ENCODE data around the gene IZUMO1. TPM values are rescaled to one million over a fixed set of nuclear protein-coding genes. Genes with fewer than 3 reads are reported as not detected.
"Not testable (repeated sequence)": the region's sequence is repeated elsewhere in the genome, so short reads cannot be mapped to it uniquely, and the experiment has no call there.

IZUMO1 gene
- polyA plus RNA-seq (2012; ENCODE audit: missing spikeins) = not detected

DNA sequence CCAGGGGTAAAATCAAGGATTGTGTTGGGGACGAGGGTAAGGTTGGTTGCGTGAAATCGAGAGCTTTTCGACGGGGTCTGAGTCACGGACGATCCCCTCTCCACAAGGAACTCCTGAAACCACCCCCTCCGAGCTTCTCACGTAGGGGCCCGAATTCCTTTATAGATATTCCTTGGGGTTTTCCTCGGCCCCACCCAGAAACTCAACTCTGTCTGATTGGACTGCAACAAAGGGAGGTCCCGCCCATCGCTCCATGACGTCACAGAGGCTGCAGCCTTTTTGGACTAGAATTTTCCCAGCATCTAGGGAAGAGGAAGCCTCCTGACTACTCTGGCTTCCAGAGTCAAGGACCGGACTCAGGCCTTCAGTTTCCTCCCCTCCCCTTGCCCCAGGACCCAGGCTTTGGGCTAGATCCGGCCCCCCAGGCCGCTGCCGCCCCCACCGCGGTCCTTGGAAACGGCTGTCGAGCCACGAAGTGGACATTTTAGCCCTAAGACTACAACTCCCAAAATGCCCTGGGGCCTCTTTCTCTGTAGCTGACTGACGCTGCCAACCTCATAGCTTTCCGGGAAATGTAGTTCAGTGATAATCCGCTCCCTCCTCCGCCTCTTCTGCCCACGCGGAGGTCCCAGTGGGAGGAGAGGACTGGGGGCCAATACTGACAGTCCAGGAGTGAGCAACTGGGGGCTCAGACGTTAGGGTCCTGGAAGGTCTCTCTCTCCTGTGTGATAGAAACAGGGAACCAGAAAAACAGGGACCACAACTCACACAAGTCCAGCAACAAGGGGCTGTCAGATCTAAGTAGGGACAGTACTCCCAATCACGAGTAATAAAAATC, at the start of gene IZUMO1:
Gene IZUMO1, minus strand, starts transcription at position 172 of the 838 bp plus-strand sequence. CDS start 1,050 bp downstream, outside the sequence.
- TF ChIP-seq POLR2A (IDR thresholded peaks at IDR 0.05; ENCODE audit: low read depth, low read length) (no peak), TAF1 (IDR thresholded peaks at IDR 0.05; ENCODE audit: borderline replicate concordance, low read depth, low read length) (no peak), POLR2AphosphoS5 (IDR thresholded peaks at IDR 0.05; ENCODE audit: low read depth, low read length) (no peak)
- DNase-seq (ENCODE audit: insufficient read length) (peak; percentile 70), FAIRE-seq (no peak)

DNA sequence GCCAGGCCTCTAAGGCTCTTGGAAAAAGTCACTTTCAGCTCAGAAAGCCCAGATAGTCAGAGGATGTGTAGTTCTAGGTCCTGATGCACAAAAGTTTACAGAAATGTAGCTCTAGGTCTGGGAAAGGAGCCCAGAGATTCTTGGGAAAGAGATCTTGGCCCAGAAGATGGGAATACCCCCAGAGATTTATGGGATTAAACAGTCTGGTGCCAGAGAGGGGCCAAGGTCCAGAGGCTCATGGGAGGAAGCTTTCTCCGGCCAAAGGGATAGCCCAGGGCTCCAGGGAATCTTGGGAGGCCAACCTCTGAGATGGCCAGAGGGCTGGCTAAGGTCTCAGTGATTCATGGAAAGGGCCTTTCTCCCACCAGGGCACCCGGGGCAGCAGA, 49.0 kb upstream of the IZUMO1 start:
- FAIRE-seq (no peak), DNase-seq (ENCODE audit: insufficient read length) (no peak)
- TF ChIP-seq POLR2AphosphoS5 (IDR thresholded peaks at IDR 0.05; ENCODE audit: low read depth, low read length) (no peak), POLR2A (IDR thresholded peaks at IDR 0.05; ENCODE audit: low read depth, low read length) (no peak), TAF1 (IDR thresholded peaks at IDR 0.05; ENCODE audit: borderline replicate concordance, low read depth, low read length) (no peak)

DNA sequence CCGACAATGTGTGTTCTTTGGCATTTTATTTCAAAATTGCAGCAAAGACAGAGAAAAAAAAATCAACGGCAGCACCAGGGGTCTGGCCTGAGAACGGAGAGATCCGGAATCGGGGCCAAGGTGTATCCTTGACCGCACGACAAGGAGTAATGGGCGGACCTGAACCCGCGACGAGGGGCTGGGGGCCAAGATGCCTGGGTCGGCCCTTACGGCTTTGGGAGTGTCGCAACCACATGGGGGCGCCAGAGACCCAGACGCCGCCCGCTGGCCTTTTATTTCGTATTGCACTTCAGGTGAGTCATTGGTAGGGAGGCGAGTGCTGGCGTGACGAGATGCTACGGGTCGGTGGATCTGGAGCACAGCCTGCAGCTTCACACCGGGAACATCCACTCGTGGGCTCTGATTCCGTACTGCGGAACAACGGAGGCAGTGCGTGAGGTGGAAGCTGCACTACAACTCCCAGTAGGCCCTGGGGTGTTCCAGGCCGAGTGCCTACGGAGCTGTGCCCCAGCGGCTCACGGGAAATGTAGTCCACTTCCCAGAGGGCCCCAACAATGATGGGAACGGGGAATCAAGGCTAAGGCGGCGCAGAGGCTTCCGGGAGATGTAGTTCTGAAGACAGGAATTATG, 48.5 kb upstream of the IZUMO1 start:
- FAIRE-seq (peak; percentile 100), DNase-seq (ENCODE audit: insufficient read length) (peak; percentile 89)
- TF ChIP-seq TAF1 (IDR thresholded peaks at IDR 0.05; ENCODE audit: borderline replicate concordance, low read depth, low read length) (no peak), POLR2A (IDR thresholded peaks at IDR 0.05; ENCODE audit: low read depth, low read length) (peak; percentile 54; the same call in 1 of the 2 replicates), POLR2AphosphoS5 (IDR thresholded peaks at IDR 0.05; ENCODE audit: low read depth, low read length) (0 out of 2 replicates have a peak, but pooled peaks have one; percentile 43)

DNA sequence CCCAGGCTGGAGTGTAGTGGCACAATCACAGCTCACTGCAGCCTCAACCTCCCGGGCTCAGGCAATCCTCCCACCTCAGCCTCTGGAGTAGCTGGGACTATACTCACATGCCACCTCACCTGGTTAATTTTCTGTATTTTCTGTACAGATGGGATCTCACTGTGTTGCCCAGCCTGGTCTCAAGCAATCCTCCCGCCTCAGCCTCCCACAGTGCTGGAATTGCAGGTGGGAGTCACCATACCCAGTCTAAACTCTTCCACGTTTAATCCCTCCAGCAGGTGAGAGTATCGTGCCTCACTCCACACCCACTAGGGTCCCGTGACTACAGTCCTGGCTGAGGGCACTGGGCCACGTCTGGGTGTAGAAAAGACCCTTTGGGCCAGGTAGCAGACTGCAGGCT, 47.6 kb upstream of the IZUMO1 start:
- DNase-seq (ENCODE audit: insufficient read length) (no peak), FAIRE-seq (no peak)

DNA sequence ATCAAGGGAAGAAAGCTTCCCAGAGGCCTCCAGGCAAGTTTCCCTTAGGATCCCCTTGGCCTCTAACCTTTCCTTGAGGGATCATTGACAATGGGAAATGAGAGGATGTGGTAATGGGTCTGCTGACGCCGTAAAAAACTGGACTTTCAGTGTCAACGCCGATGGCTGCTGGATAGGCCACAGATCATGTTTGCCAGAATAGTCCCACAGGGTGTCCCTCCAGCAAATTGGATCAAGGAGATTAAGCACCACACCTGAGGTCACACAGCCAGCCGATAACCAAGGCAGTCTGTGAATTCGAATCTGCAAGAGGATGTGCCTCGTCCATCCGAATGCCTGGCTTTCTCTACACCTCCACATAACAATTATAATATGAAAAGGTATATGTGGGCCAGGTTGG, 46.6 kb upstream of the IZUMO1 start:
- TF ChIP-seq TAF1 (IDR thresholded peaks at IDR 0.05; ENCODE audit: borderline replicate concordance, low read depth, low read length) (no peak), POLR2A (IDR thresholded peaks at IDR 0.05; ENCODE audit: low read depth, low read length) (no peak), POLR2AphosphoS5 (IDR thresholded peaks at IDR 0.05; ENCODE audit: low read depth, low read length) (no peak)
- no peak for DNase-seq (ENCODE audit: insufficient read length)
- FAIRE-seq = no peak

More for the DNA sequence above, 47.6 kb upstream of the IZUMO1 start:
- TF ChIP-seq TAF1 (IDR thresholded peaks at IDR 0.05; ENCODE audit: borderline replicate concordance, low read depth, low read length) (no peak), POLR2A (IDR thresholded peaks at IDR 0.05; ENCODE audit: low read depth, low read length) (no peak), POLR2AphosphoS5 (IDR thresholded peaks at IDR 0.05; ENCODE audit: low read depth, low read length) (no peak)

DNA sequence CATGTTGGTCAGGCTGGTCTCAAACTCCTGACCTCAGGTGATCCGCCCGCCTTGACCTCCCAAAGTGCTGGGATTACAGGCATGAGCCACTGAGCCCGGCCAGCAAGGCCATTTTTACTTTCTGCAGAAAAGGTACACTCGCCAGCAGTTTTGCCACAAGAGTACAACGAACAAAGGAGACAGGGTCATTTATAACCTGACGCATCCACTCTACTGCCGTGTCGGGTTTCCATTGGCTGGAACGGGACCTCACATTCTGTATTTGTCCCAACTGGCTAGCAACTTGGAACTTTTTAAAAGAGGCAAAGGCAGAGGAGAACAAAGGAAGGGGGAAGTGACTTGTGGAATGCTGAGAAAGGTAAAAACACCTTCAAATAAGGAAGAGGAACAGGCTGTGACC, 40.6 kb upstream of the IZUMO1 start:
- FAIRE-seq; DNase-seq (ENCODE audit: insufficient read length): not testable (repeated sequence)

DNA sequence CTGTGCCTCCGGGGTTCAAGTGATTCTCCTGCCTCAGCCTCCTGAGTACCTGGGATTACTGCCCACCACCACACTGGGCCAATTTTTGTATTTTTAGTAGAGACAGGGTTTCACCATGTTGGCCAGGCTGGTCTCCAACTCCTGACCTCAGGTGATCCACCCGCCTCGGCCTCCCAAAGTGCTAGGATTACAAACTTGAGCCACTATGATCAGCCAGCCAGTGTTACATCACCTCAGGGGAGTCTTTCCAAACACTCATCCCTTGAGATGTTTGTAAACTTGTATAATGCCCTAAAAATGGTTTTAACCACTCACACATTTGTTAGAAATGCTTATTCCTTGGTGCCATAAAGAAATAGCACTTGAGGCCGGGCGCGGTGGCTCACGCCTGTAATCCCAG, 39.7 kb upstream of the IZUMO1 start:
- DNase-seq (ENCODE audit: insufficient read length); FAIRE-seq: not testable (repeated sequence)

DNA sequence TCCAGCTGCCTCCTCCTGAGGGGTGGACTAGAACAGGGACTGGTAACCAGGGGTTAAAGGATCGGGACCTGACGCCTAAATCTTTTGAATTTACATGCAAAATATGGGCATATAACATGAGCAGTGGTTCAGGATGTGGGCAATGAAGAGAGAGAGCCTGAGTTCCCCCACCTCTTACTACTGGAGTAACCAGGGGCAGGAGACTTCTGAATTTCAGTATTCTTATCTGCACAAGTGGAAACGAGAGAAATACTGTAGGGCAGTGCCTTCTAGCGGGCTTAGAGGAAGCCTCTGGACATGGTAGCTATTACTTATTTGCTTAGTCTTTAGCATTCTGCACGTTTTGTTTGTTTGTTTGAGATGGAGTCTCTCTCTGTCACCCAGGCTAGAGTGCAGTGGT, 37.8 kb upstream of the IZUMO1 start:
- FAIRE-seq (no peak), DNase-seq (ENCODE audit: insufficient read length) (no peak)
- TF ChIP-seq POLR2A (IDR thresholded peaks at IDR 0.05; ENCODE audit: low read depth, low read length) (no peak), TAF1 (IDR thresholded peaks at IDR 0.05; ENCODE audit: borderline replicate concordance, low read depth, low read length) (no peak), POLR2AphosphoS5 (IDR thresholded peaks at IDR 0.05; ENCODE audit: low read depth, low read length) (no peak)

DNA sequence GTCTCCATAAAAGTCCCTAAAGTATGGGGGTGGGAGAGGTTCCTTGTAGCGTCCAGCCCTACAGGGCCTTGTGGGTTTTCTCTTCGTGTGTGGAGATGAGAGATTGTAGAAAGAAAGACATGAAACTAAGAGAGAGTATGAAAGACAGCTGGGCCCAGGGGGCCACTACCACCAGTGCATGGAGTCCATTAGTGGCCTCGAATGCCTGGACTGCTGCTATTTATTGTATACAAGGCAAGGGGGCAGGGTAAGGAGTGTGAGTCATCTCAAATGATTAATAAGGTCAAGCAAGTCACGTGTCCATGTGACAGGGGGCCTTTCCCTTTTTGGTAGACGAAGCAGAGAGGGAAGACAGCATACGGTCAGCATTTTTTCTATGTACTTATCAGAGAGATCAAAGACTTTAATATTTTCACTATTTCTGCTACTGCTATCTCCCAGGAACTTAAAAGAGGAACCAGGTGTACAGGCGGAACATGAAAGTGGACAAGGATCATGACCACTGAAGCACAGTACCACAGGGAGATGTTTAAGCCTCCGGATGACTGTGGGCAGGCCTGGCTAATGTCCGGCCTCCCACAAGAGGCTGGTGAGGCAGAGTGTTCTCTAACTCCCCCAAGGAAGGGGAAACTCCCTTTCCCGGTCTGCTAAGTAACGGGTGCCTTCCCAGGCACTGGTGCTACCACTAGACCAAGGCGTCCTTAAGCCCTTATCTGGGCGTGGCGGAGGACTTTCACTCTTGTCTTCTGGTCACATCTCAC, 34.1 kb upstream of the IZUMO1 start:
- TF ChIP-seq POLR2AphosphoS5 (IDR thresholded peaks at IDR 0.05; ENCODE audit: low read depth, low read length) = no peak
- TF ChIP-seq TAF1 (IDR thresholded peaks at IDR 0.05; ENCODE audit: borderline replicate concordance, low read depth, low read length) = no peak
- no peak for TF ChIP-seq POLR2A (IDR thresholded peaks at IDR 0.05; ENCODE audit: low read depth, low read length)
- FAIRE-seq = peak; percentile 21
- DNase-seq (ENCODE audit: insufficient read length) = no peak

DNA sequence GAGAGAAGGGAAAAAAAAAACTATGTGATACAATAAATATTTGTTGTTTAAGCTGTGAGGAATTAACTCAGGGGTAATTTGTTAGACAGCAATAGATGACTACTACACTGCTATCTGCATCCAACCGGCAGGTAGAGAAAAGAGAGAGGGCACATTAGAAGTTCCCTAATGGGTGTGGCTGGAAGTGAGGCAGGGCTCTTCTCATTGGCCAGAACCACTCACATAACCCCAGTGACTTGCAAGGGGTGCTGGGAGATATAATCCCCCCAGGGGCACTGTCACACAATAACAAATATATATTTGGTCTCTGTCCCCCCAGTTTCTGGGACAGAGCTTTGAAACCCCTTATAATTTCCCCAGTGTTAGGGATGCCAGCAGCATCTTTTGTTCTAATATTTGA, 32.9 kb upstream of the IZUMO1 start:
- DNase-seq (ENCODE audit: insufficient read length) = no peak
- TF ChIP-seq POLR2AphosphoS5 (IDR thresholded peaks at IDR 0.05; ENCODE audit: low read depth, low read length) = no peak
- no peak for TF ChIP-seq TAF1 (IDR thresholded peaks at IDR 0.05; ENCODE audit: borderline replicate concordance, low read depth, low read length)
- no peak for TF ChIP-seq POLR2A (IDR thresholded peaks at IDR 0.05; ENCODE audit: low read depth, low read length)
- no peak for FAIRE-seq

DNA sequence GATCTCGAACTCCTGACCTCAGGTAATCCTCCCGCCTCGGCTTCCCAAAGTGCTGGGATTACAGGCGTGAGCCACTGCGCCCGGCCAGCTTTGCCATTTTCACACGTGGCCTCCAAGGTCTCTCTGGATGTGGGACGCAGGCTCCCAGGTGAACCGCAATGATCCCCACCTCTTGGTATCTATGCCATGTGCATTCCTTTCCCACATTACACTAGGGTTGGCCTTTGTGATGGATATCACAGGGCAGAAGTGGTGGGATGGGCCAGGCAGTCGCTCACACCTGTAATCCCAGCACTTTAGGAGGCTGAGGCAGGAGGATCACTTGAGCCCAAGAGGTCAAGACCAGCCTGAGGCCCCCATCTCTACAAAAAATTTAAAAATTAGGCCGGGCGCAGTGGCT, 31.0 kb upstream of the IZUMO1 start:
- TF ChIP-seq POLR2A (IDR thresholded peaks at IDR 0.05; ENCODE audit: low read depth, low read length) = no peak
- TF ChIP-seq POLR2AphosphoS5 (IDR thresholded peaks at IDR 0.05; ENCODE audit: low read depth, low read length) = no peak
- TF ChIP-seq TAF1 (IDR thresholded peaks at IDR 0.05; ENCODE audit: borderline replicate concordance, low read depth, low read length) = no peak
- FAIRE-seq (no peak), DNase-seq (ENCODE audit: insufficient read length) (no peak)

Data from GM12892 (cell line).